Glutamatergic neuron (in vitro differentiated cells): Measurements from ENCODE around the gene STPG4. TPM values are rescaled to one million over a fixed set of nuclear protein-coding genes. Genes with fewer than 3 reads are reported as not detected.

Source experiments
- DNase-seq: peaks from one replicate; pipeline ENCODE4 v3.0.0; 2022
- H3K27ac Mint-ChIP-seq: one replicate; pipeline ENCODE4 v1.8.0; 2020; ENCODE audit warnings: mild to moderate bottlenecking, mixed read lengths, inconsistent platforms; ENCODE audit not compliant: unreplicated experiment
- H3K27me3 Mint-ChIP-seq: one replicate; pipeline ENCODE4 v1.8.0; 2020; ENCODE audit warnings: mild to moderate bottlenecking, moderate library complexity, mixed read lengths, inconsistent platforms; ENCODE audit not compliant: unreplicated experiment
- H3K36me3 Mint-ChIP-seq: one replicate; pipeline ENCODE4 v1.8.0; 2020; ENCODE audit warnings: mild to moderate bottlenecking, mixed read lengths, inconsistent platforms; ENCODE audit not compliant: unreplicated experiment
- H3K4me1 Mint-ChIP-seq: one replicate; pipeline ENCODE4 v1.8.0; 2020; ENCODE audit warnings: mild to moderate bottlenecking, low read depth, mixed read lengths, inconsistent platforms; ENCODE audit not compliant: unreplicated experiment
- H3K4me3 Mint-ChIP-seq: one replicate; pipeline ENCODE4 v1.8.0; 2020; ENCODE audit warnings: mild to moderate bottlenecking, mixed read lengths, inconsistent platforms; ENCODE audit not compliant: unreplicated experiment
- H3K9me3 Mint-ChIP-seq: one replicate; pipeline ENCODE4 v1.8.0; 2020; ENCODE audit warnings: mild to moderate bottlenecking, moderate library complexity, mixed read lengths, inconsistent platforms; ENCODE audit not compliant: unreplicated experiment
- total RNA-seq: library from RNA; stranded (reverse); fragmentation: NEBNext Ultra II Directional; extraction: Animal tissue kit (Norgen Biotek cat#: 25700); gene quantifications from one replicate; pipeline ENCODE4 v1.2.1, GENCODE V29; 2021; ENCODE audit not compliant: unreplicated experiment
- TF ChIP-seq, protein P1 (sequence below): fragments of 200-600 bp; sonication (generic); IDR thresholded peaks from one replicate; pipeline ENCODE4 v1.5.0; 2021; ENCODE audit not compliant: partially characterized antibody, unreplicated experiment

The STPG4 gene
- total RNA-seq, 1 donor from 2014 or later = 1.3 TPM

DNA sequence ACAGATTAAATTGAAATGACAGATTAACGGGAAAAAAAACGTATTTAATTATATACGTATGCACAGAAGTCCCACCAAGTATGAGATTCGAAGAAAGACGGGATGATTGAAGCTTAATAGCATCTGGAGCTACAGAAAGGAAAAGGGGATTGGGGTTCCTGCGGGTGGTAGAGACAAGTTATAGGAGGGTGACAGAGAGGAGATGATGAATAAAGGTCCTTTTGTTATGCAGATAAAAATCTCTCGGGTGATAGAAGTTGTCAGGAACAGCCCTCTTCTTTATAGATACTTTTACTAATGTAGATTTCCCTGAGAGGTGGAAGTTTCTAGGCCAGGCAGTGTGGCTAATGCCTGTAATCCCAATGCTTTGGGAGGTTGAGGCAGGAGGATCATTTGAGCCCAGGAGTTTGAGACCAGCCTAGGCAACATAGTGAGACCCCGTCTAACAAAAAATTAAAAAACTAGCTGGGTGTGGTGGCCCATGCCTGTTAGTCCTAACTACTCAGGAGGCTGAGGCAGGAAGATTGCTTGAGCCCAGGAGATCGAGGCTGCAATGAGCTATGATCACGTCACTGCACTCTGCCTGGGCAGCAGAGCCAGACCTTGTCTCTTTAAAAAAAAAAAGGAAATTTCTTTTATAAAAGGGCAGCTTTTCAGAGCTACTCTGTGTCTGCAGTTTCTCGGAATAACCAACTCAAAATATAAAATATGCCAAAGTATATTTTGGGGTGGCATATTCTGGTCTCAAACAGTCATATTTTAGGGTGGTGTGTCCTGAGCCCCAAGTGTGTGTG is 113.0 kb downstream of the STPG4 start:
- TF ChIP-seq, protein P1, sequence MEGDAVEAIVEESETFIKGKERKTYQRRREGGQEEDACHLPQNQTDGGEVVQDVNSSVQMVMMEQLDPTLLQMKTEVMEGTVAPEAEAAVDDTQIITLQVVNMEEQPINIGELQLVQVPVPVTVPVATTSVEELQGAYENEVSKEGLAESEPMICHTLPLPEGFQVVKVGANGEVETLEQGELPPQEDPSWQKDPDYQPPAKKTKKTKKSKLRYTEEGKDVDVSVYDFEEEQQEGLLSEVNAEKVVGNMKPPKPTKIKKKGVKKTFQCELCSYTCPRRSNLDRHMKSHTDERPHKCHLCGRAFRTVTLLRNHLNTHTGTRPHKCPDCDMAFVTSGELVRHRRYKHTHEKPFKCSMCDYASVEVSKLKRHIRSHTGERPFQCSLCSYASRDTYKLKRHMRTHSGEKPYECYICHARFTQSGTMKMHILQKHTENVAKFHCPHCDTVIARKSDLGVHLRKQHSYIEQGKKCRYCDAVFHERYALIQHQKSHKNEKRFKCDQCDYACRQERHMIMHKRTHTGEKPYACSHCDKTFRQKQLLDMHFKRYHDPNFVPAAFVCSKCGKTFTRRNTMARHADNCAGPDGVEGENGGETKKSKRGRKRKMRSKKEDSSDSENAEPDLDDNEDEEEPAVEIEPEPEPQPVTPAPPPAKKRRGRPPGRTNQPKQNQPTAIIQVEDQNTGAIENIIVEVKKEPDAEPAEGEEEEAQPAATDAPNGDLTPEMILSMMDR = no peak
- Mint-ChIP-seq H3K27me3 (peaks cover 19% of the 10 kb centered on the region), H3K4me3 (peak overlapping the region; percentile 74), H3K27ac (peak overlapping the region; percentile 16), H3K4me1 (peaks cover 28% of the 10 kb centered on the region), H3K9me3 (peaks cover 16% of the 10 kb centered on the region), H3K36me3 (no peaks in the 10 kb centered on the region)
- DNase-seq = no peak

DNA sequence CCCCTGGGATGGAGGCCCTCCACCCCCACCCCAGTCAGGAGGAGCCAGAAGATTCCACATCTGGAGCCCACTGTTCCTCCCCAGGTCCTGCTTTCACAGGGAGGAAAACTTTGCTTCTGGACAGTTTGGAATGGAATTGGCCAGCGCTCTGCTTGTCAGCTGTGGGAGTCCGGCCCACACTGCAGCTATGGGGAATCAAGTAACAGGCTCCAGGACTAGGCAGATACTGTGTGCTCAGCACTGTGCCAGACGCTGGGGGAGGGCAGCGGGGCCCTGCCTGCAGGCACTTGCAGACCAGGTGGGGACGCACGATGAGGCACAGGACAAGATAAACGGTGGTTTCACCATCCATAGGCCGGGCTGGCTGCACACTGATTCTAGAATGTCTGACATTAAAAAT is 114.0 kb downstream of the STPG4 start:
- Mint-ChIP-seq H3K4me3 (no peak overlapping the region), H3K9me3 (peaks cover 16% of the 10 kb centered on the region), H3K27ac (no peak overlapping the region), H3K4me1 (peaks cover 28% of the 10 kb centered on the region), H3K27me3 (peaks cover 19% of the 10 kb centered on the region), H3K36me3 (no peaks in the 10 kb centered on the region)
- DNase-seq = no peak
- TF ChIP-seq, protein P1 = no peak

DNA sequence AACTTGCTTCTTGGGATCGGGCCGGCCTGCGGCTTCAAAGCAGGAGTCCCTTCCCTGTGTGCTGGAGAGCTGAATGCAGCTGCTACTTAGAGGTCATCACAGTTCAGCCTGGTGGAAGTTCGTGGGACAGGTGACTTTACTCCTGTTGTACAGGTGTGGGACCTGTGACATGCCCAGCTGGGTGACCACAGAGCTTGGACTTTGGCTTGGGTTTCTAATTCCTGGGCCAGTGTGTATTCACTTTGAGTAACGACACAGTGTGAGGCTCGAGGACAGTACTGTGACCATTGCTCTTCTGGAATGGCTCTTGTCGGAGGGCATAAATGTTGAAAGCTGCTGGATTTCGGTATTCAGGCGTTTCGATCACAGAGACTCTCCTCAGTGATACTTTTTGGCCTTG is 114.5 kb downstream of the STPG4 start:
- Mint-ChIP-seq H3K27ac (no peak overlapping the region), H3K4me3 (no peak overlapping the region), H3K27me3 (peaks cover 16% of the 10 kb centered on the region), H3K9me3 (peaks cover 13% of the 10 kb centered on the region), H3K36me3 (no peaks in the 10 kb centered on the region), H3K4me1 (peaks cover 28% of the 10 kb centered on the region)
- DNase-seq = no peak
- TF ChIP-seq, protein P1 = no peak

DNA sequence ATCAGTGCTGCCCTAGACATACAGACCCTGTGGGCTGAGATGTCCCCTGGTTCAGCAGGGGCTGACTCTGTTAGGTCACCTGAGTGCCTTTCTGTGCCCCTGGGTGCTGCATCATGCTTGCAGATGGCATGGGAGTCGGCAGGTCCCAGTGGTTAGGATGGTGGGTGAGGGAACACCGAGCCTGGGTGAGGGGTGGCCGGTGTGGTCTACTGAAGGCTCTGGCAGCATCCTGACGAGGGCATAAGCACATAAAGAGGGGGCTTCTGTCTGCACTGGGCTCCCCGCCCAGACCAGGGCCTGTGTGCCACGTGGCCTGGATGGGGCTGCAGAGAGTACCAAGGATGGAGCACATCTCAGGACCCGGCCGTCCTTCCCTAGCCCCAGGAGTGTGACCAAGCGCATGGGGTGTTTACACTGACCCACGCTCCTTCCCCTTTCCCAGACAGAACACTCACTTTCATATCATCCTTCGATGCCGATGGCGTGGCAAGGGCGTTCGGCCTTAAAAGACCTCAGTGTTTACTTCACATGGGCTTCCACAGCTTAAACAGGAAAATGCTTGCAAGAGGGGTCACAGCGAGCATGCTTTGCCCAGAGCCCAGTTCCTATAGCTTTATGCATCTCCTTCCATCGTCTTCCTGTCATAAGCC is 115.1 kb downstream of the STPG4 start:
- Mint-ChIP-seq H3K27me3 (peaks cover 15% of the 10 kb centered on the region), H3K4me3 (no peak overlapping the region), H3K36me3 (no peaks in the 10 kb centered on the region), H3K4me1 (peaks cover 30% of the 10 kb centered on the region), H3K27ac (no peak overlapping the region), H3K9me3 (peaks cover 12% of the 10 kb centered on the region)
- TF ChIP-seq, protein P1 = no peak
- no peak for DNase-seq

DNA sequence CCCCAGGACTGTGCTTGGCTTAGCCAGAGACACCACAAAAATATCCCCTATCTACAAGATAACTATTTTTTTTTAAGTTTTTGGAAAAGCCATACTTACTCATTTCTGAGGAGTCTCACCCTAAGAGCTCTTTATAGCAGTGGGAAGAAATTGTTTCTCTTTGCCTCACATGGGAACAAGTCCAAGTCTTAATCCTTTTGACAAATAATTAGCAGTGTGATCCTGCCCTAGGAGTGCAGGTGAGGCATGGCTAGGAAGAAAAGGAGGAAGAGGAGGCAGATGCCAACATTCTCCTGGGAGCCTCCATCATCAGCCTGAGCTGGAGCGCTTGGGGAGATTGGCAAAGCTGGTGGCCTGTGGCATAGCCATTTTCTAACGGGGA is 115.6 kb downstream of the STPG4 start:
- Mint-ChIP-seq H3K4me3 (no peak overlapping the region), H3K27me3 (peaks cover 15% of the 10 kb centered on the region), H3K4me1 (peaks cover 32% of the 10 kb centered on the region), H3K27ac (no peak overlapping the region), H3K9me3 (peaks cover 10% of the 10 kb centered on the region), H3K36me3 (no peaks in the 10 kb centered on the region)
- TF ChIP-seq, protein P1 = no peak
- DNase-seq = no peak
